Cardiac muscle cell (in vitro differentiated cells and primary cell): ENCODE data around the gene ADCY10. TPM values are rescaled to one million over a fixed set of nuclear protein-coding genes. Genes with fewer than 3 reads are reported as not detected.

Experiments
- DNase-seq, 2 donors: peaks; one replicate each; pipeline versions ENCODE4 v3.0.0 to v3.0.0-alpha.2; 2010 to 2017; ENCODE audit warnings: low read depth in 1 of 2, low spot score in 1 of 2
- H3K27ac ChIP-seq: fragments of 200-600 bp; sonication (generic); 2 replicates; pipeline ENCODE4 v1.5.1; 2016
- H3K27me3 ChIP-seq: fragments of 200-600 bp; sonication (generic); 2 replicates; pipeline ENCODE4 v1.6.0; 2016; ENCODE audit warnings: control low read depth
- H3K36me3 ChIP-seq: fragments of 200-600 bp; sonication (generic); 2 replicates; pipeline ENCODE4 v1.5.1; 2016; ENCODE audit warnings: control low read depth
- H3K4me1 ChIP-seq: fragments of 200-600 bp; sonication (generic); 2 replicates; pipeline ENCODE4 v1.8.1; 2017; ENCODE audit warnings: low read depth, mild to moderate bottlenecking, mixed run types
- H3K4me3 ChIP-seq: fragments of 200-600 bp; sonication (generic); 2 replicates; pipeline ENCODE4 v1.5.1; 2016; ENCODE audit warnings: mild to moderate bottlenecking
- H3K9me3 ChIP-seq: fragments of 200-600 bp; sonication (generic); 2 replicates; pipeline ENCODE4 v1.5.1; 2017; ENCODE audit warnings: low read depth, mild to moderate bottlenecking, control low read depth
- polyA plus RNA-seq: library from polyadenylated mRNA; unstranded; fragments of >200 nt; fragmentation: Nextera tagmentation; extraction: Ambion mirVana; gene quantifications from 2 replicates; pipeline ENCODE4 v1.2.1, GENCODE V29; 2016
- total RNA-seq: library from RNA; depleted of rRNA; stranded (reverse); fragments of >200 nt; gene quantifications from 2 replicates; pipeline ENCODE4 v1.2.3, GENCODE V29; 2016
- TF ChIP-seq, protein P1 (sequence below): IDR thresholded peaks from 2 replicates; pipeline ENCODE4 v1.5.1; 2012; ENCODE audit warnings: low read depth, mild to moderate bottlenecking, low read length

ADCY10 gene
- total and polyA plus RNA-seq, 2 experiments from 2014 or later, result 0.69 to 0.82 TPM

GRCh38 chr1:167860231-167860923 is 53.6 kb downstream of the ADCY10 start:
- TF ChIP-seq, protein P1, sequence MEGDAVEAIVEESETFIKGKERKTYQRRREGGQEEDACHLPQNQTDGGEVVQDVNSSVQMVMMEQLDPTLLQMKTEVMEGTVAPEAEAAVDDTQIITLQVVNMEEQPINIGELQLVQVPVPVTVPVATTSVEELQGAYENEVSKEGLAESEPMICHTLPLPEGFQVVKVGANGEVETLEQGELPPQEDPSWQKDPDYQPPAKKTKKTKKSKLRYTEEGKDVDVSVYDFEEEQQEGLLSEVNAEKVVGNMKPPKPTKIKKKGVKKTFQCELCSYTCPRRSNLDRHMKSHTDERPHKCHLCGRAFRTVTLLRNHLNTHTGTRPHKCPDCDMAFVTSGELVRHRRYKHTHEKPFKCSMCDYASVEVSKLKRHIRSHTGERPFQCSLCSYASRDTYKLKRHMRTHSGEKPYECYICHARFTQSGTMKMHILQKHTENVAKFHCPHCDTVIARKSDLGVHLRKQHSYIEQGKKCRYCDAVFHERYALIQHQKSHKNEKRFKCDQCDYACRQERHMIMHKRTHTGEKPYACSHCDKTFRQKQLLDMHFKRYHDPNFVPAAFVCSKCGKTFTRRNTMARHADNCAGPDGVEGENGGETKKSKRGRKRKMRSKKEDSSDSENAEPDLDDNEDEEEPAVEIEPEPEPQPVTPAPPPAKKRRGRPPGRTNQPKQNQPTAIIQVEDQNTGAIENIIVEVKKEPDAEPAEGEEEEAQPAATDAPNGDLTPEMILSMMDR, result no peak

GRCh38 chr1:167856711-167857418 is 57.1 kb downstream of the ADCY10 start:
- DNase-seq, result no peak
- Histone ChIP-seq H3K4me1 (no peaks in the 10 kb centered on the region), H3K9me3 (no peaks in the 10 kb centered on the region), H3K4me3 (no peak overlapping the region), H3K27me3 (no peaks in the 10 kb centered on the region), H3K36me3 (no peaks in the 10 kb centered on the region), H3K27ac (no peak overlapping the region)
- TF ChIP-seq, protein P1, result no peak

More at GRCh38 chr1:167860231-167860923, 53.6 kb downstream of the ADCY10 start:
- H3K27ac ChIP-seq, result no peak overlapping the region
- no peak for DNase-seq
- no peaks in the 10 kb centered on the region for H3K9me3 ChIP-seq
- no peaks in the 10 kb centered on the region for H3K27me3 ChIP-seq
- no peaks in the 10 kb centered on the region for H3K4me1 ChIP-seq
- H3K4me3 ChIP-seq, result no peak overlapping the region
- H3K36me3 ChIP-seq, result no peaks in the 10 kb centered on the region

GRCh38 chr1:167854184-167854583 is 59.8 kb downstream of the ADCY10 start:
- Histone ChIP-seq H3K4me1 (no peaks in the 10 kb centered on the region), H3K4me3 (no peak overlapping the region), H3K9me3 (no peaks in the 10 kb centered on the region), H3K36me3 (no peaks in the 10 kb centered on the region), H3K27ac (no peak overlapping the region), H3K27me3 (no peaks in the 10 kb centered on the region)
- TF ChIP-seq, protein P1, result no peak
- no peak for DNase-seq

- H3K36me3 ChIP-seq, result no peaks in the 10 kb centered on the region
- H3K4me1 ChIP-seq, result no peaks in the 10 kb centered on the region
- H3K9me3 ChIP-seq, result no peaks in the 10 kb centered on the region
- DNase-seq, result no peak
- TF ChIP-seq, protein P1, result no peak
- no peak overlapping the region for H3K4me3 ChIP-seq
- H3K27ac ChIP-seq, result no peak overlapping the region
- no peaks in the 10 kb centered on the region for H3K27me3 ChIP-seq
These were observed 64.3 kb downstream of the ADCY10 start for GRCh38 chr1:167849666-167850065.

- Histone ChIP-seq H3K9me3 (no peaks in the 10 kb centered on the region), H3K4me3 (no peak overlapping the region), H3K27me3 (no peaks in the 10 kb centered on the region), H3K36me3 (no peaks in the 10 kb centered on the region), H3K27ac (no peak overlapping the region), H3K4me1 (no peaks in the 10 kb centered on the region)
- TF ChIP-seq, protein P1, result no peak
- DNase-seq, result no peak
These were observed 71.1 kb downstream of the ADCY10 start for GRCh38 chr1:167842872-167843271.
